ENCODE data around the gene STEAP3. TPM values are rescaled to one million over a fixed set of nuclear protein-coding genes. Genes with fewer than 3 reads are reported as not detected.
"Not testable (repeated sequence)": the region's sequence is repeated elsewhere in the genome, so short reads cannot be mapped to it uniquely, and the experiment has no call there.

STEAP3 gene
- total and polyA plus RNA-seq, 4 donors, result 1.9 to 20.3 (median 6.3) TPM

GRCh38 chr2:119266091-119266589 is 42.5 kb downstream of the STEAP3 start:
- Histone ChIP-seq H3K4me1 (ENCODE audit: control insufficient read depth in 1 of 2, insufficient read depth in 2 of 2, low read length in 2 of 2) (no peaks in the 10 kb centered on the region), H3K27ac (ENCODE audit: low read depth in 1 of 2, low read length in 2 of 2) (no peak overlapping the region), H3K9me3 (ENCODE audit: control insufficient read depth, low read length) (peaks cover 1% of the 10 kb centered on the region), H3K36me3 (ENCODE audit: control insufficient read depth in 1 of 2, insufficient read depth in 2 of 2, low read length in 1 of 2) (peaks cover 0 to 1% of the 10 kb centered on the region in 2 donors), H3K27me3 (ENCODE audit: control insufficient read depth in 1 of 2, insufficient read depth in 2 of 2, low read length in 1 of 2) (no peaks in the 10 kb centered on the region), H3K4me3 (ENCODE audit: low read length in 2 of 2) (no peak overlapping the region)
- DNase-seq (no peak), ATAC-seq (ENCODE audit: low FRiP score) (no peak)
- 91% methylated on average over 8 of the region's 8 CpGs for WGBS, 2 donors
- intact Hi-C loops (cut with DNase I), result loop anchor here in 1 of 2 donors (10.0 kb wide), 1 partner anchor 251 kb away; no protein-coding TSS in a partner anchor

GRCh38 chr2:119267604-119268003 is 44.0 kb downstream of the STEAP3 start:
- no peak overlapping the region for H3K27ac ChIP-seq (ENCODE audit: low read depth in 1 of 2, low read length in 2 of 2)
- H3K4me3 ChIP-seq (ENCODE audit: low read length in 2 of 2), result no peak overlapping the region
- ATAC-seq (ENCODE audit: low FRiP score) (no peak), DNase-seq (no peak)
- H3K9me3 ChIP-seq (ENCODE audit: control insufficient read depth, low read length), result peaks cover 1% of the 10 kb centered on the region
- H3K27me3 ChIP-seq (ENCODE audit: control insufficient read depth in 1 of 2, insufficient read depth in 2 of 2, low read length in 1 of 2), result no peaks in the 10 kb centered on the region
- intact Hi-C loops (cut with DNase I), result loop anchor here in 1 of 2 donors (10.0 kb wide), 1 partner anchor 253 kb away; no protein-coding TSS in a partner anchor
- no peaks in the 10 kb centered on the region for H3K4me1 ChIP-seq (ENCODE audit: control insufficient read depth in 1 of 2, insufficient read depth in 2 of 2, low read length in 2 of 2)
- peaks cover 0 to 1% of the 10 kb centered on the region in 2 donors for H3K36me3 ChIP-seq (ENCODE audit: control insufficient read depth in 1 of 2, insufficient read depth in 2 of 2, low read length in 1 of 2)

- Histone ChIP-seq H3K4me1 (ENCODE audit: control insufficient read depth in 1 of 2, insufficient read depth in 2 of 2, low read length in 2 of 2) (peaks cover 0 to 2% of the 10 kb centered on the region in 2 donors), H3K4me3 (ENCODE audit: low read length in 2 of 2) (no peak overlapping the region), H3K27ac (ENCODE audit: low read depth in 1 of 2, low read length in 2 of 2) (no peak overlapping the region), H3K9me3 (ENCODE audit: control insufficient read depth, low read length) (no peaks in the 10 kb centered on the region), H3K27me3 (ENCODE audit: control insufficient read depth in 1 of 2, insufficient read depth in 2 of 2, low read length in 1 of 2) (no peaks in the 10 kb centered on the region), H3K36me3 (ENCODE audit: control insufficient read depth in 1 of 2, insufficient read depth in 2 of 2, low read length in 1 of 2) (no peaks in the 10 kb centered on the region)
- ATAC-seq (ENCODE audit: low FRiP score) (no peak), DNase-seq (no peak)
- intact Hi-C loops (cut with DNase I), result loop anchor here in 1 of 2 donors (10.0 kb wide), 1 partner anchor 882 kb away; no protein-coding TSS in a partner anchor
- 45 to 50% methylated on average over 8 of the region's 8 CpGs for WGBS, 2 donors
These were observed 53.2 kb downstream of the STEAP3 start for GRCh38 chr2:119276864-119277263.

GRCh38 chr2:119278385-119278784 is 54.8 kb downstream of the STEAP3 start:
- intact Hi-C loops (cut with DNase I), result loop anchor here in 1 of 2 donors (10.0 kb wide), 1 partner anchor 884 kb away; no protein-coding TSS in a partner anchor
- H3K4me1 ChIP-seq (ENCODE audit: control insufficient read depth in 1 of 2, insufficient read depth in 2 of 2, low read length in 2 of 2); H3K27ac ChIP-seq (ENCODE audit: low read depth in 1 of 2, low read length in 2 of 2); ATAC-seq (ENCODE audit: low FRiP score); H3K9me3 ChIP-seq (ENCODE audit: control insufficient read depth, low read length); H3K27me3 ChIP-seq (ENCODE audit: control insufficient read depth in 1 of 2, insufficient read depth in 2 of 2, low read length in 1 of 2); H3K4me3 ChIP-seq (ENCODE audit: low read length in 2 of 2); DNase-seq; H3K36me3 ChIP-seq (ENCODE audit: control insufficient read depth in 1 of 2, insufficient read depth in 2 of 2, low read length in 1 of 2): not testable (repeated sequence)
- 84 to 88% methylated on average over 2 of the region's 2 CpGs for WGBS, 2 donors

GRCh38 chr2:119278946-119279345 is 55.3 kb downstream of the STEAP3 start:
- WGBS, 2 donors, result 79 to 86% methylated on average over 6 of the region's 6 CpGs
- DNase-seq, result no peak
- ATAC-seq (ENCODE audit: low FRiP score), result no peak

GRCh38 chr2:119279666-119280065 is 56.0 kb downstream of the STEAP3 start:
- H3K27ac ChIP-seq (ENCODE audit: low read depth in 1 of 2, low read length in 2 of 2), result no peak overlapping the region
- no peak overlapping the region for H3K4me3 ChIP-seq (ENCODE audit: low read length in 2 of 2)
- 90 to 91% methylated on average over 6 of the region's 6 CpGs for WGBS, 2 donors
- H3K9me3 ChIP-seq (ENCODE audit: control insufficient read depth, low read length), result no peaks in the 10 kb centered on the region
- intact Hi-C loops (cut with DNase I), result loop anchor here in 1 of 2 donors (10.0 kb wide), 2 partner anchors 265 to 885 kb away; no protein-coding TSS in a partner anchor
- ATAC-seq (ENCODE audit: low FRiP score) (no peak), DNase-seq (no peak)
- H3K4me1 ChIP-seq (ENCODE audit: control insufficient read depth in 1 of 2, insufficient read depth in 2 of 2, low read length in 2 of 2), result peaks cover 0 to 2% of the 10 kb centered on the region in 2 donors
- H3K36me3 ChIP-seq (ENCODE audit: control insufficient read depth in 1 of 2, insufficient read depth in 2 of 2, low read length in 1 of 2), result no peaks in the 10 kb centered on the region
- no peaks in the 10 kb centered on the region for H3K27me3 ChIP-seq (ENCODE audit: control insufficient read depth in 1 of 2, insufficient read depth in 2 of 2, low read length in 1 of 2)

More at GRCh38 chr2:119278946-119279345, 55.3 kb downstream of the STEAP3 start:
- Histone ChIP-seq H3K27me3 (ENCODE audit: control insufficient read depth in 1 of 2, insufficient read depth in 2 of 2, low read length in 1 of 2) (no peaks in the 10 kb centered on the region), H3K36me3 (ENCODE audit: control insufficient read depth in 1 of 2, insufficient read depth in 2 of 2, low read length in 1 of 2) (no peaks in the 10 kb centered on the region), H3K9me3 (ENCODE audit: control insufficient read depth, low read length) (no peaks in the 10 kb centered on the region), H3K4me3 (ENCODE audit: low read length in 2 of 2) (no peak overlapping the region), H3K4me1 (ENCODE audit: control insufficient read depth in 1 of 2, insufficient read depth in 2 of 2, low read length in 2 of 2) (peaks cover 0 to 2% of the 10 kb centered on the region in 2 donors), H3K27ac (ENCODE audit: low read depth in 1 of 2, low read length in 2 of 2) (no peak overlapping the region)
- intact Hi-C loops (cut with DNase I), result loop anchor here in 1 of 2 donors (10.0 kb wide), 1 partner anchor 884 kb away; no protein-coding TSS in a partner anchor

- DNase-seq (no peak), ATAC-seq (ENCODE audit: low FRiP score) (no peak)
- H3K9me3 ChIP-seq (ENCODE audit: control insufficient read depth, low read length), result no peaks in the 10 kb centered on the region
- intact Hi-C loops (cut with DNase I), result loop anchor here in 1 of 2 donors (10.0 kb wide), 1 partner anchor 266 kb away; no protein-coding TSS in a partner anchor
- H3K27ac ChIP-seq (ENCODE audit: low read depth in 1 of 2, low read length in 2 of 2), result no peak overlapping the region
- 72 to 83% methylated on average over 4 of the region's 4 CpGs for WGBS, 2 donors
- H3K27me3 ChIP-seq (ENCODE audit: control insufficient read depth in 1 of 2, insufficient read depth in 2 of 2, low read length in 1 of 2), result no peaks in the 10 kb centered on the region
- no peaks in the 10 kb centered on the region for H3K36me3 ChIP-seq (ENCODE audit: control insufficient read depth in 1 of 2, insufficient read depth in 2 of 2, low read length in 1 of 2)
- no peak overlapping the region for H3K4me3 ChIP-seq (ENCODE audit: low read length in 2 of 2)
- peaks cover 0 to 2% of the 10 kb centered on the region in 2 donors for H3K4me1 ChIP-seq (ENCODE audit: control insufficient read depth in 1 of 2, insufficient read depth in 2 of 2, low read length in 2 of 2)
These were observed 57.0 kb downstream of the STEAP3 start for GRCh38 chr2:119280680-119281079.

- Histone ChIP-seq H3K4me3 (ENCODE audit: low read length in 2 of 2) (no peak overlapping the region), H3K27ac (ENCODE audit: low read depth in 1 of 2, low read length in 2 of 2) (no peak overlapping the region), H3K36me3 (ENCODE audit: control insufficient read depth in 1 of 2, insufficient read depth in 2 of 2, low read length in 1 of 2) (no peaks in the 10 kb centered on the region), H3K9me3 (ENCODE audit: control insufficient read depth, low read length) (no peaks in the 10 kb centered on the region), H3K4me1 (ENCODE audit: control insufficient read depth in 1 of 2, insufficient read depth in 2 of 2, low read length in 2 of 2) (no peaks in the 10 kb centered on the region), H3K27me3 (ENCODE audit: control insufficient read depth in 1 of 2, insufficient read depth in 2 of 2, low read length in 1 of 2) (no peaks in the 10 kb centered on the region)
- WGBS, 2 donors, result 86 to 88% methylated on average over 21 of the region's 21 CpGs
- ATAC-seq (ENCODE audit: low FRiP score), result no peak
- no peak for DNase-seq
- intact Hi-C loops (cut with DNase I), result loop anchor here in 1 of 2 donors (10.0 kb wide), 1 partner anchor 268 kb away; no protein-coding TSS in a partner anchor
These were observed 58.7 kb downstream of the STEAP3 start for GRCh38 chr2:119282146-119282995.

Data from aorta (tissue), 5 donors.